Measurements from ENCODE around the gene RAB3GAP2. TPM values are rescaled to one million over a fixed set of nuclear protein-coding genes. Genes with fewer than 3 reads are reported as not detected.
A peak's percentile ranks its signal among the peaks of the same experiment; 100 is the strongest.

RAB3GAP2 gene, protein sequence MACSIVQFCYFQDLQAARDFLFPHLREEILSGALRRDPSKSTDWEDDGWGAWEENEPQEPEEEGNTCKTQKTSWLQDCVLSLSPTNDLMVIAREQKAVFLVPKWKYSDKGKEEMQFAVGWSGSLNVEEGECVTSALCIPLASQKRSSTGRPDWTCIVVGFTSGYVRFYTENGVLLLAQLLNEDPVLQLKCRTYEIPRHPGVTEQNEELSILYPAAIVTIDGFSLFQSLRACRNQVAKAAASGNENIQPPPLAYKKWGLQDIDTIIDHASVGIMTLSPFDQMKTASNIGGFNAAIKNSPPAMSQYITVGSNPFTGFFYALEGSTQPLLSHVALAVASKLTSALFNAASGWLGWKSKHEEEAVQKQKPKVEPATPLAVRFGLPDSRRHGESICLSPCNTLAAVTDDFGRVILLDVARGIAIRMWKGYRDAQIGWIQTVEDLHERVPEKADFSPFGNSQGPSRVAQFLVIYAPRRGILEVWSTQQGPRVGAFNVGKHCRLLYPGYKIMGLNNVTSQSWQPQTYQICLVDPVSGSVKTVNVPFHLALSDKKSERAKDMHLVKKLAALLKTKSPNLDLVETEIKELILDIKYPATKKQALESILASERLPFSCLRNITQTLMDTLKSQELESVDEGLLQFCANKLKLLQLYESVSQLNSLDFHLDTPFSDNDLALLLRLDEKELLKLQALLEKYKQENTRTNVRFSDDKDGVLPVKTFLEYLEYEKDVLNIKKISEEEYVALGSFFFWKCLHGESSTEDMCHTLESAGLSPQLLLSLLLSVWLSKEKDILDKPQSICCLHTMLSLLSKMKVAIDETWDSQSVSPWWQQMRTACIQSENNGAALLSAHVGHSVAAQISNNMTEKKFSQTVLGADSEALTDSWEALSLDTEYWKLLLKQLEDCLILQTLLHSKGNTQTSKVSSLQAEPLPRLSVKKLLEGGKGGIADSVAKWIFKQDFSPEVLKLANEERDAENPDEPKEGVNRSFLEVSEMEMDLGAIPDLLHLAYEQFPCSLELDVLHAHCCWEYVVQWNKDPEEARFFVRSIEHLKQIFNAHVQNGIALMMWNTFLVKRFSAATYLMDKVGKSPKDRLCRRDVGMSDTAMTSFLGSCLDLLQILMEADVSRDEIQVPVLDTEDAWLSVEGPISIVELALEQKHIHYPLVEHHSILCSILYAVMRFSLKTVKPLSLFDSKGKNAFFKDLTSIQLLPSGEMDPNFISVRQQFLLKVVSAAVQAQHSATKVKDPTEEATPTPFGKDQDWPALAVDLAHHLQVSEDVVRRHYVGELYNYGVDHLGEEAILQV (N-terminal part only)
- 38.3 and 51.8 TPM in 2 replicates for total RNA-seq

DNA sequence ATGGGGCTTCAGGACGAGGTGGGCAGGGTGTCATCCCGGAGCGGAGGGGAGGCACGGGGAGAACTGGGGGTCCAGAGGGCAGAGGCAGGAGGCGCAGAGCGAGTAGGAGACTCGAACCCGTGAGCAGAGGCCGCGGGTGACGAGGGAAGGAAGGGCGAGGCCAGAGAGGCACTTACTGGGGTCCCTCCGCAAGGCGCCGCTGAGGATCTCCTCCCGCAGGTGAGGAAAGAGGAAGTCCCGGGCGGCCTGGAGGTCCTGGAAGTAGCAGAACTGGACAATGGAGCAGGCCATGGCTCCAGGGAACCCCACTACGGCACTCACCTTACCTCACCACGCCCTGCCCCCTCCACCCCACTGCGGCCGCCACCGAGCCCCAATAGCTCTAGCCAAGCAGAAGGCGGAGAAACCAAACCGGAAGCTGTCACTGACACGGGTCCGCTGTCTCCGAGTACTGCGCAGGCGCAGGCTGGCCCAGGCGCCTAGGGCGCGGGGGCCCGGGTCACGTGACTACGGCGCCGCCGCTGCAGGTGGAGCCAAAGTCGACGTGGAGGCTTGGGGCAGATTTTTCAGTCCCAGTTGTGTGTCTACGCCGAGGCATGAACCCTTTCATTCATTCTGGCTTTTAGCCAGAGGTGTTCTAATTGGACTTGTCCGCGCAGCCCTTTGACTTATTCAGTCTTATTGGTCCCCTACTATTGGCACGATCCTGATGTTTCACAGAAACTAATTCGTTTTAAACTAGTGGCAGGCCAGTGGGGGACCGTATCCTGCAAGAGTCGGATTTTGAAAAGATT lies at the start of gene RAB3GAP2:
RAB3GAP2 (minus strand) TSS at position 407 of the 794 bp plus-strand sequence; CDS start at position 291, 116 bp downstream.
- DNase-seq (ENCODE audit: low read depth), result peak; percentile 92
- H3K4me3 ChIP-seq (ENCODE audit: low read depth, low read length), result peak within 1 kb of the TSS; percentile 89
- TF ChIP-seq CTCF (IDR thresholded peaks at IDR 0.05; ENCODE audit: insufficient read depth, low read depth, low read length), result no peak

DNA sequence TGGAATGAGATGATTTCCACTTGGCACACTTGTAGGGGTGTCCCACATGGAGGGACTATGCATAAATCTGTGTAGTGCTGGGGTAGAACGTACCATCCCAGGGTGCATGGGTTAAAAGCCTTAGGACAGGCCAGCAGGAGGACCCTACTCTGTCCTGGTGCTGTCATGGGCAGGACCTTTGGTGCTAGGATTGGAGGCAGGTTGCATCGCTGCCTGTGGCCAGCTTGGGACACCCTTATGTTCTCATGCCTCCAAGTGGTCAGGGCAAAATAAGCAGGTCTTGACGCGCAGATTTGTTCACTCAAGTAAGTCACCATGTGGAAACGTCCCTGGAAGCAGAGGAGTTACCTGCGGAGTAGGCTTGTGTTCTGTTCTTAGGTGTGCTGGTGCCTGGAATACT lies 49.5 kb upstream of the RAB3GAP2 start:
- no peak overlapping the region for H3K4me3 ChIP-seq (ENCODE audit: low read depth, low read length)
- DNase-seq (ENCODE audit: low read depth), result no peak
- TF ChIP-seq CTCF (IDR thresholded peaks at IDR 0.05; ENCODE audit: insufficient read depth, low read depth, low read length), result no peak

- H3K4me3 ChIP-seq (ENCODE audit: low read depth, low read length), result no peak overlapping the region
- TF ChIP-seq CTCF (IDR thresholded peaks at IDR 0.05; ENCODE audit: insufficient read depth, low read depth, low read length), result no peak
- no peak for DNase-seq (ENCODE audit: low read depth)
These were observed 48.5 kb upstream of the RAB3GAP2 start for GRCh38 chr1:220320709-220321108.

GRCh38 chr1:220318673-220319072 lies 46.4 kb upstream of the RAB3GAP2 start:
- H3K4me3 ChIP-seq (ENCODE audit: low read depth, low read length), result no peak overlapping the region
- no peak for TF ChIP-seq CTCF (IDR thresholded peaks at IDR 0.05; ENCODE audit: insufficient read depth, low read depth, low read length)
- no peak for DNase-seq (ENCODE audit: low read depth)

DNA sequence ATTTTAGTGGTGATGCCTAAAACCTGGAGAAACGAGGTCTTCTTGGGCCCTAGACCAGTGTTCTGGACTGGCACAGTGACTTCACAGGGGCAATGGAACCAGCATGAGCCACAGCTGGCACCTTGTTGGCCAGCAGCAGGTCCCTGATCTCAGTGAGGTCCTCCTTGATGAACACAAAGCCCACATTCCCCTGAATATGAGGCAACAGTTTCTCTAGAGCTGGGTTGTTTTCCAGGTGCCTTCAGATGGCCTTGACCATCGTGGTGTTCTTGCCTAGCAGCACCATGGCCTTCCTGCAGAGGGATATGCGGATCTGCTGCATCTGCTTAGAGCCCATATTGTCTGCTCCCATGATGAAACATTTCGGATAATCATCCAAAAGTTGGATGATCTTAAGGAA lies 44.9 kb upstream of the RAB3GAP2 start:
- TF ChIP-seq CTCF (IDR thresholded peaks at IDR 0.05; ENCODE audit: insufficient read depth, low read depth, low read length), result no peak
- no peak overlapping the region for H3K4me3 ChIP-seq (ENCODE audit: low read depth, low read length)
- DNase-seq (ENCODE audit: low read depth), result no peak

- no peak overlapping the region for H3K4me3 ChIP-seq (ENCODE audit: low read depth, low read length)
- no peak for DNase-seq (ENCODE audit: low read depth)
- TF ChIP-seq CTCF (IDR thresholded peaks at IDR 0.05; ENCODE audit: insufficient read depth, low read depth, low read length), result no peak
These were observed 44.1 kb upstream of the RAB3GAP2 start for GRCh38 chr1:220316305-220316704.
